OCI-LY1 (cell line): ENCODE measurements around the gene NCSTN.

ENCODE experiments used
- CTCF ChIP-seq: fragments of 200-600 bp; sonication (generic), shearing (Covaris generic); IDR thresholded peaks from 2 replicates; pipeline ENCODE4 v1.5.1; 2017; ENCODE audit warnings: mild to moderate bottlenecking, antibody characterized with exemption, low read length, moderate library complexity, mixed read lengths
- EZH2 ChIP-seq: fragments of 200-600 bp; sonication (generic), shearing (Covaris generic); IDR thresholded peaks from 2 replicates; pipeline ENCODE4 v1.8.0; 2017; ENCODE audit warnings: borderline replicate concordance, mixed run types, mild to moderate bottlenecking, antibody characterized with exemption, low read length, moderate library complexity, mixed read lengths

DNA sequence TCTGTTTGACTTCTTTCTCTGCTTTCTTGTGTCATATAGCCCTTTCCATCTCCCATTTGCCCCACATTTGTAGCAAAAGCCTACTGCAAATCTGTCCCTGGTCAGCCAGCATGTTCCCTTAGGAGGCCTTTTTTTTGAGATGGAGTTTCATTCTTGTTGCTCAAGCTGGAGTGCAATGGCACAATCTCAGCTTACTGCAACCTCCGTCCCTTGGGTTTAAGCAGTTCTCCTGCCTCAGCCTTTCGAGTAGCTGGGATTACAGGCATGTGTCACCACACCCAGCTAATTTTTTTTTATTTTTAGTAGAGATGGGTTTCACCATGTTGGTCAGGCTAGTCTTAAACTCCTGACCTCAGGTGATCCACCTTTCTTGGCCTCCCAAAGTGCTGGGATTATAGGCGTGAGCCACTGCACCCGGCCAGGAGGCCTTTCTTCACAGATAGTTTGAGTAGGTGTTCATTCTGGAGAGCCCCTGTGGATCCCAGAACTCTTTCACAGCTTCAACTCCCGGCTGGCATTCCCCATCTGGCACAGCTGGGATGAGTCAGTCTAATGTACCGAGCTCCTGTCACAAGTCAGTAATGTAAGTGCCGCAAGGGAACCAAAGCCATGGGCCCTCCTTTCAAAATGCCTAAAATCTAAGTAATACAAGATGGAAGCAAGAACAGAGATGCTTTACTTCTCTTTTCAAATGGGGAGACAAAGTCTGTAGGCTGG is 14.3 kb downstream of the NCSTN start:
- TF ChIP-seq CTCF (no peak), EZH2 (no peak)
